ENCODE measurements around the gene GNG2. TPM values are rescaled to one million over a fixed set of nuclear protein-coding genes. Genes with fewer than 3 reads are reported as not detected.
A peak's percentile ranks its signal among the peaks of the same experiment; 100 is the strongest.

The GNG2 gene
- total RNA-seq, 2 donors from 2014 or later, result 47.9 to 51.6 TPM

DNA sequence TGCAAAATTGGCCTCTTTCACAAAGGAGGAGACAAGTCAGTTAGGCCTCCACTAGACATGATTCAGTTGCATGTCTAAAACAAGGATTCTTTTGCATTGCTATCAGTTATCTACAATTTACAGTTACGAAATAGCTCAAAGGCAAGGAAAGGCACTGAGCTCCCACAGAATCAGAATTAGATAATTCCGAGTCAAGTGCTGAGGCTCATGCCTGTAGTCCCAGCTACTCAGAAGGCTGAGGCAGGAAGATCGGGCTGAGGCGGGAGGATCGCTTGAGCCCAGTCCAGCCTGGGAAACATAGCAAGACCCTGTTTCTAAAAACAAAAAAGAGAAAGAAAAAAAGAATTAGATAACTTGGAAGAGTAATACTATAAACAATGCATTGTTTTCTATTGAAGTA, 116.7 kb downstream of the GNG2 start:
- TF ChIP-seq, protein P1, sequence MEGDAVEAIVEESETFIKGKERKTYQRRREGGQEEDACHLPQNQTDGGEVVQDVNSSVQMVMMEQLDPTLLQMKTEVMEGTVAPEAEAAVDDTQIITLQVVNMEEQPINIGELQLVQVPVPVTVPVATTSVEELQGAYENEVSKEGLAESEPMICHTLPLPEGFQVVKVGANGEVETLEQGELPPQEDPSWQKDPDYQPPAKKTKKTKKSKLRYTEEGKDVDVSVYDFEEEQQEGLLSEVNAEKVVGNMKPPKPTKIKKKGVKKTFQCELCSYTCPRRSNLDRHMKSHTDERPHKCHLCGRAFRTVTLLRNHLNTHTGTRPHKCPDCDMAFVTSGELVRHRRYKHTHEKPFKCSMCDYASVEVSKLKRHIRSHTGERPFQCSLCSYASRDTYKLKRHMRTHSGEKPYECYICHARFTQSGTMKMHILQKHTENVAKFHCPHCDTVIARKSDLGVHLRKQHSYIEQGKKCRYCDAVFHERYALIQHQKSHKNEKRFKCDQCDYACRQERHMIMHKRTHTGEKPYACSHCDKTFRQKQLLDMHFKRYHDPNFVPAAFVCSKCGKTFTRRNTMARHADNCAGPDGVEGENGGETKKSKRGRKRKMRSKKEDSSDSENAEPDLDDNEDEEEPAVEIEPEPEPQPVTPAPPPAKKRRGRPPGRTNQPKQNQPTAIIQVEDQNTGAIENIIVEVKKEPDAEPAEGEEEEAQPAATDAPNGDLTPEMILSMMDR (conservative IDR thresholded peaks at IDR 0.05), result no peak
- H3K9ac ChIP-seq (ENCODE audit: extremely low read depth, low read length, poor library complexity, severe bottlenecking), result no peak overlapping the region
- DNase-seq, result no peak
- H3K27me3 ChIP-seq (ENCODE audit: control insufficient read depth, insufficient read depth, low read length, poor library complexity, severe bottlenecking), result no peaks in the 10 kb centered on the region
- no peak overlapping the region for H3K27ac ChIP-seq (ENCODE audit: low read depth, low read length)
- no peak overlapping the region for H3K27ac Mint-ChIP-seq
- peaks cover 22% of the 10 kb centered on the region for H3K4me1 Mint-ChIP-seq
- peaks cover 5% of the 10 kb centered on the region for H3K27me3 Mint-ChIP-seq (ENCODE audit: insufficient read depth)
- H3K4me3 Mint-ChIP-seq, result no peak overlapping the region
- peaks cover 3% of the 10 kb centered on the region for H3K4me1 ChIP-seq (ENCODE audit: control insufficient read depth, insufficient read depth, low read length)
- no peak overlapping the region for H3K4me3 ChIP-seq (ENCODE audit: low read length)
- no peaks in the 10 kb centered on the region for H3K9me3 Mint-ChIP-seq
- 95 to 97% methylated on average over 3 to 5 of the region's 5 CpGs for WGBS, 2 experiments (ENCODE audit: insufficient coverage in 1 of 2, insufficient read length in 1 of 2)
- no peaks in the 10 kb centered on the region for H3K9me3 ChIP-seq (ENCODE audit: control insufficient read depth, low read length)
- no peaks in the 10 kb centered on the region for H3K36me3 Mint-ChIP-seq (ENCODE audit: low read depth)
- H3K36me3 ChIP-seq (ENCODE audit: control insufficient read depth, insufficient read depth, low read length), result no peaks in the 10 kb centered on the region

- peaks cover 28% of the 10 kb centered on the region for H3K4me1 Mint-ChIP-seq
- H3K9ac ChIP-seq (ENCODE audit: extremely low read depth, low read length, poor library complexity, severe bottlenecking), result no peak overlapping the region
- no peak overlapping the region for H3K4me3 Mint-ChIP-seq
- DNase-seq, result no peak
- 0 to 51% methylated on average over 1 to 2 of the region's 2 CpGs for WGBS, 2 experiments (ENCODE audit: insufficient coverage in 1 of 2, insufficient read length in 1 of 2)
- TF ChIP-seq, protein P1 (conservative IDR thresholded peaks at IDR 0.05), result no peak
- H3K4me3 ChIP-seq (ENCODE audit: low read length), result no peak overlapping the region
- no peaks in the 10 kb centered on the region for H3K27me3 ChIP-seq (ENCODE audit: control insufficient read depth, insufficient read depth, low read length, poor library complexity, severe bottlenecking)
- no peak overlapping the region for H3K27ac ChIP-seq (ENCODE audit: low read depth, low read length)
- no peaks in the 10 kb centered on the region for H3K36me3 ChIP-seq (ENCODE audit: control insufficient read depth, insufficient read depth, low read length)
- H3K27me3 Mint-ChIP-seq (ENCODE audit: insufficient read depth), result peaks cover 5% of the 10 kb centered on the region
- no peaks in the 10 kb centered on the region for H3K36me3 Mint-ChIP-seq (ENCODE audit: low read depth)
- H3K9me3 Mint-ChIP-seq, result peaks cover under 1% of the 10 kb centered on the region
- H3K4me1 ChIP-seq (ENCODE audit: control insufficient read depth, insufficient read depth, low read length), result peaks cover 3% of the 10 kb centered on the region
- H3K27ac Mint-ChIP-seq, result no peak overlapping the region
- H3K9me3 ChIP-seq (ENCODE audit: control insufficient read depth, low read length), result no peaks in the 10 kb centered on the region
These were observed 118.3 kb downstream of the GNG2 start for GRCh38 chr14:51978681-51979085.

GRCh38 chr14:51979088-51979709, 118.8 kb downstream of the GNG2 start:
- DNase-seq, result peak; percentile 95
- Histone ChIP-seq H3K4me1 (ENCODE audit: control insufficient read depth, insufficient read depth, low read length) (peaks cover 3% of the 10 kb centered on the region), H3K4me3 (ENCODE audit: low read length) (no peak overlapping the region), H3K36me3 (ENCODE audit: control insufficient read depth, insufficient read depth, low read length) (no peaks in the 10 kb centered on the region), H3K9me3 (ENCODE audit: control insufficient read depth, low read length) (no peaks in the 10 kb centered on the region), H3K27ac (ENCODE audit: low read depth, low read length) (no peak overlapping the region), H3K27me3 (ENCODE audit: control insufficient read depth, insufficient read depth, low read length, poor library complexity, severe bottlenecking) (no peaks in the 10 kb centered on the region), H3K9ac (ENCODE audit: extremely low read depth, low read length, poor library complexity, severe bottlenecking) (no peak overlapping the region)
- WGBS, 2 experiments (ENCODE audit: insufficient coverage in 1 of 2, insufficient read length in 1 of 2), result 26 to 34% methylated on average over 13 to 17 of the region's 17 CpGs
- H3K9me3 Mint-ChIP-seq, result peaks cover 3% of the 10 kb centered on the region
- H3K27me3 Mint-ChIP-seq (ENCODE audit: insufficient read depth), result peaks cover 5% of the 10 kb centered on the region
- peaks cover 28% of the 10 kb centered on the region for H3K4me1 Mint-ChIP-seq
- H3K36me3 Mint-ChIP-seq (ENCODE audit: low read depth), result no peaks in the 10 kb centered on the region
- no peak overlapping the region for H3K4me3 Mint-ChIP-seq
- TF ChIP-seq, protein P1 (conservative IDR thresholded peaks at IDR 0.05), result peak; percentile 98
- no peak overlapping the region for H3K27ac Mint-ChIP-seq
